OCI-LY3 (cell line): ENCODE results near the gene PICALM.

Experiments used
- EZH2phosphoT487 ChIP-seq: fragments of 200-600 bp; shearing (Covaris generic); IDR thresholded peaks from 2 replicates; pipeline ENCODE4 v1.6.1; 2018; ENCODE audit warnings: antibody characterized with exemption, mixed run types, low read depth
- TF ChIP-seq, protein P1 (sequence below): fragments of 200-600, 300-600 bp; sonication (generic); IDR thresholded peaks from 2 replicates; pipeline ENCODE4 v1.5.1; 2014; ENCODE audit warnings: antibody characterized with exemption, low read length, low read depth

DNA sequence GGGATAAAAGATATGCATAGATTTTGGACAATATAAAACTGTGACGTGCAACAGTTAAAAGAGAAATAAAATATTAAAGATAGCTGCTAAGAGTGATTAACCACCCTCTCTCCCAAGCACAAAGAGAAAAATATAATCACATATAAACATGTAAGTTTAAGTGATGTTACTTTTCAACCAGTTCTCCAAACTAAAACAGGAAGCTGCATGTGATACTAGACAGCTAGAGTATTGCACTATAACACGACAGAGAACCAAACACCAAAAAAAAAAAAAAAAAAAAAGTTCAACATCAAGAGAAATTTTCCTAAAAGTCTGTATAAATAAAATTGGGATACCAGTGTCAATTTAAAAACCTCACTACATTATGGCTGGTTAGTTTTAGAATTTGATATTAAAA lies 79.1 kb downstream of the PICALM start:
- TF ChIP-seq EZH2phosphoT487: no peak
- TF ChIP-seq, protein P1, sequence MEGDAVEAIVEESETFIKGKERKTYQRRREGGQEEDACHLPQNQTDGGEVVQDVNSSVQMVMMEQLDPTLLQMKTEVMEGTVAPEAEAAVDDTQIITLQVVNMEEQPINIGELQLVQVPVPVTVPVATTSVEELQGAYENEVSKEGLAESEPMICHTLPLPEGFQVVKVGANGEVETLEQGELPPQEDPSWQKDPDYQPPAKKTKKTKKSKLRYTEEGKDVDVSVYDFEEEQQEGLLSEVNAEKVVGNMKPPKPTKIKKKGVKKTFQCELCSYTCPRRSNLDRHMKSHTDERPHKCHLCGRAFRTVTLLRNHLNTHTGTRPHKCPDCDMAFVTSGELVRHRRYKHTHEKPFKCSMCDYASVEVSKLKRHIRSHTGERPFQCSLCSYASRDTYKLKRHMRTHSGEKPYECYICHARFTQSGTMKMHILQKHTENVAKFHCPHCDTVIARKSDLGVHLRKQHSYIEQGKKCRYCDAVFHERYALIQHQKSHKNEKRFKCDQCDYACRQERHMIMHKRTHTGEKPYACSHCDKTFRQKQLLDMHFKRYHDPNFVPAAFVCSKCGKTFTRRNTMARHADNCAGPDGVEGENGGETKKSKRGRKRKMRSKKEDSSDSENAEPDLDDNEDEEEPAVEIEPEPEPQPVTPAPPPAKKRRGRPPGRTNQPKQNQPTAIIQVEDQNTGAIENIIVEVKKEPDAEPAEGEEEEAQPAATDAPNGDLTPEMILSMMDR: no peak
